ENCODE results near the gene GRM8.

GRCh38 chr7:126996659-126997058 lies 256.1 kb downstream of the GRM8 start:
- TF ChIP-seq EZH2phosphoT487 (IDR thresholded peaks at IDR 0.05; ENCODE audit: borderline replicate concordance, low read length) = no peak
- TF ChIP-seq CTCF (IDR thresholded peaks at IDR 0.05; ENCODE audit: low read depth, low read length, poor library complexity, severe bottlenecking) = no peak
